ENCODE measurements around the gene FIZ1. TPM values are rescaled to one million over a fixed set of nuclear protein-coding genes. Genes with fewer than 3 reads are reported as not detected.

Gene FIZ1
- total and polyA plus RNA-seq, 2 experiments from 2014 or later = 5.4 to 10.1 TPM

GRCh38 chr19:55641426-55642152 is 42.3 kb upstream of the FIZ1 start:
- DNase-seq (ENCODE audit: low spot score) (peak; percentile 67), ATAC-seq (peak; percentile 2)
- Histone ChIP-seq H3K4me1 (ENCODE audit: insufficient read depth) (no peaks in the 10 kb centered on the region; the same call in 1 of the 2 replicates), H3K27me3 (ENCODE audit: insufficient read depth) (no peaks in the 10 kb centered on the region), H3K27ac (ENCODE audit: low read depth) (peak overlapping the region; percentile 84), H3K4me2 (peak overlapping the region; percentile 96), H3K9me2 (ENCODE audit: insufficient read depth) (0 out of 2 replicates have a peak, but pooled peaks cover 3% of the 10 kb centered on the region), H3K36me3 (ENCODE audit: insufficient read depth) (no peaks in the 10 kb centered on the region), H3F3A (replicated peaks; ENCODE audit: low read depth) (peaks cover 26% of the 10 kb centered on the region), H3K4me3 (peak overlapping the region; percentile 89), H2AFZ (no peak overlapping the region), H3K79me2 (replicated peaks; ENCODE audit: insufficient read depth) (peaks cover 35% of the 10 kb centered on the region), H4K20me1 (replicated peaks; ENCODE audit: insufficient read depth) (peaks cover 2% of the 10 kb centered on the region; the same call in 1 of the 2 replicates)
- peaks cover 39% of the 10 kb centered on the region for H3K27me3 Mint-ChIP-seq (ENCODE audit: insufficient read depth, low read depth, poor library complexity)
- peak overlapping the region; percentile 91 for H3K27ac Mint-ChIP-seq
- H3K4me1 Mint-ChIP-seq = peaks cover 17% of the 10 kb centered on the region
- H3K9me3 Mint-ChIP-seq = peaks cover 8% of the 10 kb centered on the region
- H3K36me3 Mint-ChIP-seq (ENCODE audit: low read depth) = peaks cover 45% of the 10 kb centered on the region
- TF ChIP-seq JUNB (IDR thresholded peaks at IDR 0.05; ENCODE audit: unreplicated experiment) (no peak), POLR2AphosphoS5 (IDR thresholded peaks at IDR 0.05; ENCODE audit: low read depth) (no peak; the same call in 1 of the 2 replicates), CREB1 (CRISPR knock-in tag; IDR thresholded peaks at IDR 0.05; ENCODE audit: low read depth) (no peak), ETS1 (IDR thresholded peaks at IDR 0.05) (no peak), ZNF331 (CRISPR knock-in tag; IDR thresholded peaks at IDR 0.05; ENCODE audit: low read depth) (no peak), STAT1 (IDR thresholded peaks at IDR 0.05; ENCODE audit: unreplicated experiment) (no peak), ZNF114 (CRISPR knock-in tag; IDR thresholded peaks at IDR 0.05) (no peak), EZH2 (IDR thresholded peaks at IDR 0.05; ENCODE audit: low read depth, unreplicated experiment) (no peak), NANOG (IDR thresholded peaks at IDR 0.05; ENCODE audit: borderline replicate concordance) (no peak), REST (IDR thresholded peaks at IDR 0.05; ENCODE audit: unreplicated experiment) (no peak), EZH2phosphoT487 (IDR thresholded peaks at IDR 0.05; ENCODE audit: unreplicated experiment) (no peak), CTCF (conservative IDR thresholded peaks at IDR 0.05; ENCODE audit: low read depth in 2 of 2) (no peak)
- TF ChIP-seq, protein P1, sequence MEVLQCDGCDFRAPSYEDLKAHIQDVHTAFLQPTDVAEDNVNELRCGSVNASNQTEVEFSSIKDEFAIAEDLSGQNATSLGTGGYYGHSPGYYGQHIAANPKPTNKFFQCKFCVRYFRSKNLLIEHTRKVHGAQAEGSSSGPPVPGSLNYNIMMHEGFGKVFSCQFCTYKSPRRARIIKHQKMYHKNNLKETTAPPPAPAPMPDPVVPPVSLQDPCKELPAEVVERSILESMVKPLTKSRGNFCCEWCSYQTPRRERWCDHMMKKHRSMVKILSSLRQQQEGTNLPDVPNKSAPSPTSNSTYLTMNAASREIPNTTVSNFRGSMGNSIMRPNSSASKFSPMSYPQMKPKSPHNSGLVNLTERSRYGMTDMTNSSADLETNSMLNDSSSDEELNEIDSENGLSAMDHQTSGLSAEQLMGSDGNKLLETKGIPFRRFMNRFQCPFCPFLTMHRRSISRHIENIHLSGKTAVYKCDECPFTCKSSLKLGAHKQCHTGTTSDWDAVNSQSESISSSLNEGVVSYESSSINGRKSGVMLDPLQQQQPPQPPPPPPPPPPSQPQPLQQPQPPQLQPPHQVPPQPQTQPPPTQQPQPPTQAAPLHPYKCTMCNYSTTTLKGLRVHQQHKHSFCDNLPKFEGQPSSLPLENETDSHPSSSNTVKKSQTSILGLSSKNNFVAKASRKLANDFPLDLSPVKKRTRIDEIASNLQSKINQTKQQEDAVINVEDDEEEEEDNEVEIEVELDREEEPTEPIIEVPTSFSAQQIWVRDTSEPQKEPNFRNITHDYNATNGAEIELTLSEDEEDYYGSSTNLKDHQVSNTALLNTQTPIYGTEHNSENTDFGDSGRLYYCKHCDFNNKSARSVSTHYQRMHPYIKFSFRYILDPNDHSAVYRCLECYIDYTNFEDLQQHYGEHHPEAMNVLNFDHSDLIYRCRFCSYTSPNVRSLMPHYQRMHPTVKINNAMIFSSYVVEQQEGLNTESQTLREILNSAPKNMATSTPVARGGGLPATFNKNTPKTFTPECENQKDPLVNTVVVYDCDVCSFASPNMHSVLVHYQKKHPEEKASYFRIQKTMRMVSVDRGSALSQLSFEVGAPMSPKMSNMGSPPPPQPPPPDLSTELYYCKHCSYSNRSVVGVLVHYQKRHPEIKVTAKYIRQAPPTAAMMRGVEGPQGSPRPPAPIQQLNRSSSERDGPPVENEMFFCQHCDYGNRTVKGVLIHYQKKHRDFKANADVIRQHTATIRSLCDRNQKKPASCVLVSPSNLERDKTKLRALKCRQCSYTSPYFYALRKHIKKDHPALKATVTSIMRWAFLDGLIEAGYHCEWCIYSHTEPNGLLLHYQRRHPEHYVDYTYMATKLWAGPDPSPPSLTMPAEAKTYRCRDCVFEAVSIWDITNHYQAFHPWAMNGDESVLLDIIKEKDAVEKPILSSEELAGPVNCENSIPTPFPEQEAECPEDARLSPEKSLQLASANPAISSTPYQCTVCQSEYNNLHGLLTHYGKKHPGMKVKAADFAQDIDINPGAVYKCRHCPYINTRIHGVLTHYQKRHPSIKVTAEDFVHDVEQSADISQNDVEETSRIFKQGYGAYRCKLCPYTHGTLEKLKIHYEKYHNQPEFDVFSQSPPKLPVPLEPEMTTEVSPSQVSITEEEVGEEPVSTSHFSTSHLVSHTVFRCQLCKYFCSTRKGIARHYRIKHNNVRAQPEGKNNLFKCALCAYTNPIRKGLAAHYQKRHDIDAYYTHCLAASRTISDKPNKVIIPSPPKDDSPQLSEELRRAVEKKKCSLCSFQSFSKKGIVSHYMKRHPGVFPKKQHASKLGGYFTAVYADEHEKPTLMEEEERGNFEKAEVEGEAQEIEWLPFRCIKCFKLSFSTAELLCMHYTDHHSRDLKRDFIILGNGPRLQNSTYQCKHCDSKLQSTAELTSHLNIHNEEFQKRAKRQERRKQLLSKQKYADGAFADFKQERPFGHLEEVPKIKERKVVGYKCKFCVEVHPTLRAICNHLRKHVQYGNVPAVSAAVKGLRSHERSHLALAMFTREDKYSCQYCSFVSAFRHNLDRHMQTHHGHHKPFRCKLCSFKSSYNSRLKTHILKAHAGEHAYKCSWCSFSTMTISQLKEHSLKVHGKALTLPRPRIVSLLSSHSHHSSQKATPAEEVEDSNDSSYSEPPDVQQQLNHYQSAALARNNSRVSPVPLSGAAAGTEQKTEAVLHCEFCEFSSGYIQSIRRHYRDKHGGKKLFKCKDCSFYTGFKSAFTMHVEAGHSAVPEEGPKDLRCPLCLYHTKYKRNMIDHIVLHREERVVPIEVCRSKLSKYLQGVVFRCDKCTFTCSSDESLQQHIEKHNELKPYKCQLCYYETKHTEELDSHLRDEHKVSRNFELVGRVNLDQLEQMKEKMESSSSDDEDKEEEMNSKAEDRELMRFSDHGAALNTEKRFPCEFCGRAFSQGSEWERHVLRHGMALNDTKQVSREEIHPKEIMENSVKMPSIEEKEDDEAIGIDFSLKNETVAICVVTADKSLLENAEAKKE (CRISPR knock-in tag; IDR thresholded peaks at IDR 0.05) = no peak
- H3K4me3 Mint-ChIP-seq = peak overlapping the region; percentile 84
